ENCODE data around the gene SLC12A6.

The SLC12A6 gene

GRCh38 chr15:34370643-34371042 lies 33.1 kb upstream of the SLC12A6 start:
- peaks cover 3% of the 10 kb centered on the region for H3K4me1 ChIP-seq (ENCODE audit: insufficient read depth, insufficient read length)
- no peak overlapping the region for H3K9ac ChIP-seq (ENCODE audit: insufficient read length, low read depth)
- no peak overlapping the region for H3K4me3 ChIP-seq (ENCODE audit: insufficient read length, low read depth)
- TF ChIP-seq YY1 (IDR thresholded peaks at IDR 0.05; ENCODE audit: insufficient read depth, insufficient read length) (no peak), ZNF274 (IDR thresholded peaks at IDR 0.05; ENCODE audit: low read depth, low read length) (no peak), SUZ12 (IDR thresholded peaks at IDR 0.05; ENCODE audit: extremely low read depth, insufficient read depth, insufficient read length) (no peak)
- no peak for DNase-seq (ENCODE audit: low read depth, low spot score)
- H3K27me3 ChIP-seq (ENCODE audit: insufficient read depth, insufficient read length) = no peaks in the 10 kb centered on the region
- no peaks in the 10 kb centered on the region for H3K36me3 ChIP-seq (ENCODE audit: insufficient read depth, insufficient read length, low read length)
- H3K9me3 ChIP-seq (ENCODE audit: insufficient read depth, low read length) = peaks cover 8% of the 10 kb centered on the region; the same call in 1 of the 2 replicates

DNA sequence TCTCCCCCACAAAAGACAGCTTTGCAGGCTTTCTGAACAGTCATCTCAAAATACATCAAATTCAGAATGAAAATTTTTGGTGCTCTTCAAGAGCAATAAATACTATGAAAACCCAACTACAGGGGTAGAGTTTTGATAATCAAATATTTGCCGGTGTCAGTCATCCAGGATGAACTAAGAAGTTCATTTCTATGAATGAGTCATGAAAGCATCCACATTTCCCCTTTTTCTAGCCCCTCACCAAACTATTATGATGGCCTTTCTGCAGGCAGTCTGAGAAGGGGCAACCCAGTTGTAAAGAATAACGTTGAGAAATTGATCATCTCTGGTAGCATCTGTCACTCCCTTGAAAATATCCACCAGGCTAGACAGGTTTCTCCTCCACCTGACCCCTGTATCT lies 32.5 kb upstream of the SLC12A6 start:
- TF ChIP-seq SUZ12 (IDR thresholded peaks at IDR 0.05; ENCODE audit: extremely low read depth, insufficient read depth, insufficient read length) = no peak
- no peak for TF ChIP-seq YY1 (IDR thresholded peaks at IDR 0.05; ENCODE audit: insufficient read depth, insufficient read length)
- no peak for TF ChIP-seq ZNF274 (IDR thresholded peaks at IDR 0.05; ENCODE audit: low read depth, low read length)
- DNase-seq (ENCODE audit: low read depth, low spot score) = no peak

DNA sequence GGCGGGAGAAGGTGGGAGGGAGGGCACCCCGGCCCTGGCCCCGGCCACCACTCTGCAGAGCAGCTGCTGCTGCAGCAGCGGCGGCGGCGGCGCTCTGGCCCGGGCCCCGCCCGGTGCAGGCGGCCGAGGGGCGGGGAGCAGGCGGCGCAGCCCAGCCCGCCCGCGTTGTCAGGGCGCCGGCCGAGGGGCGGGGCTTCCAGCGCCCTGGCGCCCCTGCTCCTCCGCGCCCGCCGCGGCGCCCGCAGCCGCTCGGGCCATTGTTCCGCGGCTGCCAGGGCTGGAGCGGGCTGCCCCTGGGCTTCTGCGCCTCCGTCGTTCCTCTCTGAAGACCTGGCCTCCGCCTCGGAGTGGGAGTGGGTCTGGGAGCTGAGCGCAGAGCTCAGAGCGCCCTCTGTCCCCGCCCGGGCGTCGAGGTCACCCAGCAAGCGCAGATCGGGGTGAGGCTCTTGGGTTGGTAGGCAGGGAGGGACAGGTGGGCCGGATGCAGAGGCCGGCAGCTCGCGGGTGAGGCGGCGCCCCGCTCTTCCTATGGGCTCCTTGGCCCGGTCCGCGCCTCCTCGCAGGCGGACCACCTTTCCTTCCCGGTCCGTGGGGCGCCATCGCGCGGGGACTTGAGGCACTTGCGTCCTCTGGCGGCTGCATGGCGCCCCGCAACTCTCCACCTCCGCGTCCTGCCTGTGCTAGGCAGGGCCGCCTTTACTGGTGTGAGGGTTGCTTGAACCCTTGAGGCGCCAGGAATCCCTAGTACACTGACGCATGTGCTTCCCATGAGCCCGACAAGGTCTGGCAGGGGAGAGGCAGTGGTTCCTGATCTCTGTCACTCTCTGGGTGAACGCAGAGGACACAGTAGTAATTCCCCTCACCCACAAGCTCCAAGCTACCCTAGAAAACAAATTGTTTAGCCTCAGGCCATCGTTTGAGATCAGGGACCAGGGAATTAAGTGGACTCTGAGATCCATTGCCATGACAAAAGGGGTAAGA lies 29.8 kb upstream of the SLC12A6 start, which contains the start of gene LPCAT4:
TSS of gene LPCAT4 (minus strand) at position 96 of the 981 bp plus-strand sequence. CDS start 96 bp downstream, outside the sequence.
- peaks cover 8% of the 10 kb centered on the region for H3K4me1 ChIP-seq (ENCODE audit: insufficient read depth, insufficient read length)
- H3K9ac ChIP-seq (ENCODE audit: insufficient read length, low read depth) = peak within 1 kb of the TSS; percentile 89
- peaks cover 23% of the 10 kb centered on the region for H3K36me3 ChIP-seq (ENCODE audit: insufficient read depth, insufficient read length, low read length)
- TF ChIP-seq SUZ12 (IDR thresholded peaks at IDR 0.05; ENCODE audit: extremely low read depth, insufficient read depth, insufficient read length) = no peak
- TF ChIP-seq YY1 (IDR thresholded peaks at IDR 0.05; ENCODE audit: insufficient read depth, insufficient read length) = no peak
- TF ChIP-seq ZNF274 (IDR thresholded peaks at IDR 0.05; ENCODE audit: low read depth, low read length) = no peak
- no peaks in the 10 kb centered on the region for H3K27me3 ChIP-seq (ENCODE audit: insufficient read depth, insufficient read length)
- peak within 1 kb of the TSS; percentile 78 for H3K4me3 ChIP-seq (ENCODE audit: insufficient read length, low read depth)
- no peaks in the 10 kb centered on the region for H3K9me3 ChIP-seq (ENCODE audit: insufficient read depth, low read length)
- DNase-seq (ENCODE audit: low read depth, low spot score) = peak; percentile 62

More for the DNA sequence above, 32.5 kb upstream of the SLC12A6 start:
- no peaks in the 10 kb centered on the region for H3K27me3 ChIP-seq (ENCODE audit: insufficient read depth, insufficient read length)
- no peaks in the 10 kb centered on the region for H3K36me3 ChIP-seq (ENCODE audit: insufficient read depth, insufficient read length, low read length)
- H3K4me1 ChIP-seq (ENCODE audit: insufficient read depth, insufficient read length) = peaks cover 6% of the 10 kb centered on the region
- peaks cover 8% of the 10 kb centered on the region; the same call in 1 of the 2 replicates for H3K9me3 ChIP-seq (ENCODE audit: insufficient read depth, low read length)
- no peak overlapping the region for H3K9ac ChIP-seq (ENCODE audit: insufficient read length, low read depth)
- no peak overlapping the region for H3K4me3 ChIP-seq (ENCODE audit: insufficient read length, low read depth)

GRCh38 chr15:34366271-34367065 lies 28.9 kb upstream of the SLC12A6 start:
- H3K4me3 ChIP-seq (ENCODE audit: insufficient read length, low read depth) = peak overlapping the region; percentile 77
- peaks cover 29% of the 10 kb centered on the region for H3K36me3 ChIP-seq (ENCODE audit: insufficient read depth, insufficient read length, low read length)
- H3K4me1 ChIP-seq (ENCODE audit: insufficient read depth, insufficient read length) = peaks cover 8% of the 10 kb centered on the region
- H3K9ac ChIP-seq (ENCODE audit: insufficient read length, low read depth) = peak overlapping the region; percentile 86
- no peaks in the 10 kb centered on the region for H3K9me3 ChIP-seq (ENCODE audit: insufficient read depth, low read length)
- H3K27me3 ChIP-seq (ENCODE audit: insufficient read depth, insufficient read length) = no peaks in the 10 kb centered on the region
- no peak for TF ChIP-seq SUZ12 (IDR thresholded peaks at IDR 0.05; ENCODE audit: extremely low read depth, insufficient read depth, insufficient read length)
- no peak for TF ChIP-seq YY1 (IDR thresholded peaks at IDR 0.05; ENCODE audit: insufficient read depth, insufficient read length)
- no peak for TF ChIP-seq ZNF274 (IDR thresholded peaks at IDR 0.05; ENCODE audit: low read depth, low read length)
- peak; percentile 77 for DNase-seq (ENCODE audit: low read depth, low spot score)

DNA sequence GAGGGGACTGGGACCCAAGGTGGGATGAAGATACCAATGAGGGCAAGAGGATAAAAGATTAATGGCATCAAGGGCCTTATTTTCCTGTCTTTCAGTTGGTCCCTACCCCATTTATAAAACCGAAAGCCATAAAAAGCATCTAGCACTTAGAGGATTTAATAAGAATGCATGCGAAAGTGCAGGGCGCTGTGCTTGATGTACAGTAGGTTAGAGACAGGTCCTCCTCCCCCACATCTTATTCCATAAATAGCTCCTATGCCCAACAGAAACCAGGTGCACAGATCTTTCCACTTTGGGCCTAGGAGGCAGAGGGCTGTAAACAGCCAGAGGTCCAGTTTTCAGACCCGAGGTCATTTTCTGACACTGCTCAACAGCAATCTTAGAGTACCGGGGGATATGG lies 28.3 kb upstream of the SLC12A6 start:
- Histone ChIP-seq H3K27me3 (ENCODE audit: insufficient read depth, insufficient read length) (no peaks in the 10 kb centered on the region), H3K4me3 (ENCODE audit: insufficient read length, low read depth) (peak overlapping the region; percentile 77), H3K9me3 (ENCODE audit: insufficient read depth, low read length) (no peaks in the 10 kb centered on the region), H3K36me3 (ENCODE audit: insufficient read depth, insufficient read length, low read length) (peaks cover 35% of the 10 kb centered on the region), H3K4me1 (ENCODE audit: insufficient read depth, insufficient read length) (peaks cover 8% of the 10 kb centered on the region), H3K9ac (ENCODE audit: insufficient read length, low read depth) (peak overlapping the region; percentile 86)
- no peak for DNase-seq (ENCODE audit: low read depth, low spot score)
- TF ChIP-seq SUZ12 (IDR thresholded peaks at IDR 0.05; ENCODE audit: extremely low read depth, insufficient read depth, insufficient read length) = no peak
- TF ChIP-seq YY1 (IDR thresholded peaks at IDR 0.05; ENCODE audit: insufficient read depth, insufficient read length) = no peak
- TF ChIP-seq ZNF274 (IDR thresholded peaks at IDR 0.05; ENCODE audit: low read depth, low read length) = no peak

DNA sequence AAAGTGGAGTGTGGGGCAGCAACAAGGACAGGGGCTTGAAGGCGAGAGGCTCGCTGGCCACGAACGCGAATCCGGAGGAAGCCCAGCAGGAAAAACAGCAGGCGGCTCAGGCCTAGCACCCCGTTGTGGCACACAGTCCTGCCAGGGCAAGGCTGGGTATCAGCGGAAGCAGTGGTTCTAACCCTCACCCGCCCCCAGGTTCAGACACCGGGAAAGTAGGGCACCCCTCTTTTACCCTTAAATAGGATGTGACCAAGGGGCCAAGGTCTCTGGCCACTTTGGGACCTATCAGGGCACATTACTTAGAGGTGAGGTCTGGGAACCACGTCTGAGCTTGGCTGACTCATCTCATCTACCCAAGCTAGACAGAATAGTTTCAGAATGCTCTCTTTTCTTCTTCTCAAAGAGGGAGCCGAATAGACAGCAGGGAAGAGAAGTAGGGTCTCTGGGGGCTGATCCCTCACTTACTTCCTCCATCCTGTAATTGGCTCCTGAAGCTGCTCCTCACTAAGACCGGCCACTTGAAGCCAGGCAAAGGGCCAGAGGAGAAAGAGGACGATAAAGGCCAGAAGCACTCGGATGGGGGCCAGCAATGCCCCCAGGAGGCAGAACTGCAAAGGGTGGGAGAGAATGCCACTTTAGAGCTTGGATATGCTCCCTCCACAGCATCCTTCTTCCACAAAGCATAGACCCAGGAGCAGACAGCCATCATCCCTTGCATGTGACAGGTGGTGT lies 27.7 kb upstream of the SLC12A6 start:
- Histone ChIP-seq H3K4me3 (ENCODE audit: insufficient read length, low read depth) (peak overlapping the region; percentile 77), H3K27me3 (ENCODE audit: insufficient read depth, insufficient read length) (no peaks in the 10 kb centered on the region), H3K36me3 (ENCODE audit: insufficient read depth, insufficient read length, low read length) (peaks cover 40% of the 10 kb centered on the region), H3K4me1 (ENCODE audit: insufficient read depth, insufficient read length) (peaks cover 8% of the 10 kb centered on the region), H3K9ac (ENCODE audit: insufficient read length, low read depth) (peak overlapping the region; percentile 50), H3K9me3 (ENCODE audit: insufficient read depth, low read length) (no peaks in the 10 kb centered on the region)
- no peak for DNase-seq (ENCODE audit: low read depth, low spot score)
- no peak for TF ChIP-seq ZNF274 (IDR thresholded peaks at IDR 0.05; ENCODE audit: low read depth, low read length)
- no peak for TF ChIP-seq YY1 (IDR thresholded peaks at IDR 0.05; ENCODE audit: insufficient read depth, insufficient read length)
- TF ChIP-seq SUZ12 (IDR thresholded peaks at IDR 0.05; ENCODE audit: extremely low read depth, insufficient read depth, insufficient read length) = no peak
